ENCODE data around the gene SPATA12. TPM values are rescaled to one million over a fixed set of nuclear protein-coding genes. Genes with fewer than 3 reads are reported as not detected.

The SPATA12 gene
- total and polyA plus RNA-seq, 2 of the 8 experiments (the other 6 are each of a cell fraction or from before 2014, with no cell fraction given), result 0.19 to 0.97 TPM

GRCh38 chr3:57048728-57049127, 11.7 kb upstream of the SPATA12 start (continued):
- TF ChIP-seq BCL11A (IDR thresholded peaks at IDR 0.05; ENCODE audit: low read depth in 2 of 2, low read length in 2 of 2) (no peak), BACH1 (IDR thresholded peaks at IDR 0.05; ENCODE audit: low read length) (no peak), PHF8 (conservative IDR thresholded peaks at IDR 0.05; ENCODE audit: low read depth, low read length) (no peak), JUND (IDR thresholded peaks at IDR 0.05; ENCODE audit: low read length) (no peak), RNF2 (IDR thresholded peaks at IDR 0.05; ENCODE audit: borderline replicate concordance, low read depth, low read length, missing control alignments, poor library complexity, severe bottlenecking) (no peak), POLR2A (IDR thresholded peaks at IDR 0.05; ENCODE audit: control extremely low read depth in 1 of 2, low read depth in 2 of 2, low read length in 2 of 2) (no peak)
